Measurements from ENCODE around the gene PTPRB. TPM values are rescaled to one million over a fixed set of nuclear protein-coding genes. Genes with fewer than 3 reads are reported as not detected.
"Not testable (repeated sequence)": the region's sequence is repeated elsewhere in the genome, so short reads cannot be mapped to it uniquely, and the experiment has no call there.

Gene PTPRB
- polyA plus RNA-seq, 1 donor: 15.9 TPM

- DNase-seq: no peak
These were observed 101.3 kb downstream of the PTPRB start for GRCh38 chr12:70535896-70536374.

- no peak for DNase-seq
These were observed 102.8 kb downstream of the PTPRB start for GRCh38 chr12:70534466-70534865.

- no peak for DNase-seq
These were observed 107.6 kb downstream of the PTPRB start for GRCh38 chr12:70529647-70530046.

GRCh38 chr12:70520847-70521246 is 116.4 kb downstream of the PTPRB start:
- no peak for DNase-seq

GRCh38 chr12:70513426-70513825 is 123.8 kb downstream of the PTPRB start:
- DNase-seq: no peak

GRCh38 chr12:70508178-70508577 is 129.1 kb downstream of the PTPRB start:
- no peak for DNase-seq

GRCh38 chr12:70507442-70507841 is 129.8 kb downstream of the PTPRB start:
- no peak for DNase-seq

GRCh38 chr12:70497508-70497907 is 139.7 kb downstream of the PTPRB start:
- DNase-seq: no peak

- DNase-seq: not testable (repeated sequence)
These were observed 144.3 kb downstream of the PTPRB start for GRCh38 chr12:70492904-70493303.

- not testable (repeated sequence) for DNase-seq
These were observed 146.3 kb downstream of the PTPRB start for GRCh38 chr12:70490928-70491327.

GRCh38 chr12:70487440-70487839 is 149.8 kb downstream of the PTPRB start:
- DNase-seq: no peak

- no peak for DNase-seq
These were observed 150.6 kb downstream of the PTPRB start for GRCh38 chr12:70486588-70486987.

GRCh38 chr12:70485704-70486103 is 151.5 kb downstream of the PTPRB start:
- DNase-seq: no peak

- DNase-seq: no peak
These were observed 152.8 kb downstream of the PTPRB start for GRCh38 chr12:70484464-70484863.

GRCh38 chr12:70482764-70483163 is 154.5 kb downstream of the PTPRB start:
- no peak for DNase-seq

GRCh38 chr12:70469221-70469820 is 167.9 kb downstream of the PTPRB start:
- no peak for DNase-seq

GRCh38 chr12:70468741-70469140 is 168.5 kb downstream of the PTPRB start:
- DNase-seq: no peak

- no peak for DNase-seq
These were observed 169.1 kb downstream of the PTPRB start for GRCh38 chr12:70467918-70468733.

GRCh38 chr12:70467476-70467875 is 169.8 kb downstream of the PTPRB start:
- no peak for DNase-seq

- no peak for DNase-seq
These were observed 170.5 kb downstream of the PTPRB start for GRCh38 chr12:70466753-70467152.
